Heart left ventricle (tissue), 13 donors: ENCODE results near the gene NRARP.

ENCODE experiments used
- CTCF ChIP-seq, 12 donors: fragments of 200-600 bp; sonication (generic) in 4 of 12; IDR thresholded peaks; one replicate each; pipeline versions ENCODE4 v1.5.0 to v1.8.0; 2018 to 2022; ENCODE audit warnings: antibody characterized with exemption in 12 of 12, mild to moderate bottlenecking in 5 of 12
- POLR2A ChIP-seq, 2 donors: fragments of 450-650 bp; IDR thresholded peaks; one replicate each; pipeline ENCODE4 v1.6.1; 2017; ENCODE audit warnings: antibody characterized with exemption in 2 of 2, mild to moderate bottlenecking in 2 of 2, moderate library complexity in 2 of 2
- donor health status: ischemic (EF 13 %, LVEDD 7.1; RV severe dilation, severe dysfunction).
- donor health status: DM: no; HTN: yes; CAD: no.
- donor health status: DM: no; HTN: no; CAD: no.
- donor health status: ischemic (EF 25% LVEDD 6.9; RV normal size, moderate dysfunction).
- donor health status: ischemic (EF 25% LVEDD 5.7; RV mildly dilated, moderate dysfunction).
- donor health status: ischemic (EF 35%, LVEDD 5.7; RV mildly dilated, moderate dysfunction).
- donor health status: nonischemic (EF 11% LVEDD 7.7; RV severe dilation, severe dysfunction).
- donor health status: DM: yes; HTN: yes; CAD: no.
- donor health status: PGD.
- donor health status: ischemic (EF 29% LVEDD 5.4; RV normal size, mild dysfunction).
- donor health status: nonischemic (EF 23%, LVEDD 6.1; RV moderate dilation, normal function).

DNA sequence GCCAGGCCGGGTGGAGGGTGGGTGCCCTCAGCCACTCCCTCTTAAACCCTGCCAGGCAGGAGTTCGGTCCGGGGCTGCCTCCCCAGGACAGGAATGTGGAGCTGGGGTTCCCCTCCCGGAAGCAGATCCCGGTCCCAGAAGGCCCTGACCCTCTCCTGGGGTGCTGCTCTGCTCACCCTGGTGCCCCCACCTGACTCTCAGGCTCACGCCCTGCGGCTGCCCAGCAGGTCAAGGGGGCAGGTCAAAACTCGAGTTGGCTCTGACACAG is 3.7 kb upstream of the NRARP start:
- TF ChIP-seq CTCF (IDR thresholded peaks at IDR 0.05) (peak in 2 of 12 donors; percentile 0 to 3), POLR2A (IDR thresholded peaks at IDR 0.05) (no peak)
